ENCODE results near the gene PIK3CD. TPM values are rescaled to one million over a fixed set of nuclear protein-coding genes. Genes with fewer than 3 reads are reported as not detected.

The PIK3CD gene
- total and polyA plus RNA-seq, 2 of the 4 experiments (the other 2 are of a cell fraction) = 5.0 to 12.1 TPM

GRCh38 chr1:9603307-9603706 is 48.2 kb upstream of the PIK3CD start (continued):
- no peak for TF ChIP-seq CTCF (conservative IDR thresholded peaks at IDR 0.05; ENCODE audit: low read depth, low read length)

DNA sequence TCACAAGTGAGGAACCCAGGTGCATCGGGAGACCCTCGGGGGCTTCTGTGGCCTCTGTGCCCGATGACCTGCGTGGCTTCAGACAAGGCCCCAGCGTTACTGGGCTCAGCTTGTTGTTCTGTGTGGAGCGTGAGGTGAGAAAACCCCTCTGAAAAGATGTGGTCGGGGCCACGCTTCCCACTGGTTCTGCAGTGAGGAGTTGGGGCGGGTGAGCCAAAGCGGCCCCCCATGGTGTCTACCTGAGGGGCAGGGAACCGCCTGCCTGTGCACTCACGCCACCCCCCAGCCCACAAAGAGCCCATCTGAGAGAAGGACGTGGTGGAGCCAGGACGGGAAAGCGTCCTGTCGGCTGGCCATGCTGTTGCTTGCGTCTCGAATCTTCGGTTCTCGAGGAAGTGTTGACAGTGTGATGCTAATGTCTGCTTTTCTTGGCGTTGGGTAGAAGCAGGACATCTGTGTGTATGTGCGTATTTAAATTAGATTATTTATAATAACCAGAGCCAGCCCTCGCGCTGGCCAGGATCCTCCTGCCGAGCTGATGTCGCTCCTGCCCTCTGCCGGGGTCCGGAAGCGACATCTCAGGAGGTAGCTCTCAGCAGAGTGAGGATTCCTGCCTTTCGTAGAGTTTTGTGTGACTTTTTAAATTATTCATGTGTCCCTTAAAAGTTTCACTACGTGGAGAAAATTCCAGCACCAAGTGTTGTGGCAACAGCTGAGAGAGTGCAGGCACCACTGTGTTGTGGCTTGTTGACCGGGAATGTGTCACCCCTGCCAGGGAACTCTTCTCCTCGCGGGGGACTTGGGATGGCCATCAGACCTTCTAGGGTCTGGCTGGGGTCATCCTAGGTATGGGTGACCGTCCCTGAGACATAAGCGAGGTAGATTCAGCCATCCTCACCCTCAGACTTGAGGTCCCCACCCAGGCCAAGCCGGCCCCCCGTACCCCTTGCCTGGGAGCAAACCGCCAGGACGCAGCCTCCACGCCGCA is 47.5 kb upstream of the PIK3CD start:
- Histone ChIP-seq H2AFZ (replicated peaks; ENCODE audit: low read length, poor library complexity) (no peak overlapping the region), H4K5ac (ENCODE audit: low read depth, low read length) (no peak overlapping the region), H3K9ac (ENCODE audit: low read depth, low read length) (no peak overlapping the region), H3K4me1 (ENCODE audit: control insufficient read depth, insufficient read depth, low read length) (no peaks in the 10 kb centered on the region; the same call in 1 of the 2 replicates), H3K27ac (ENCODE audit: insufficient read depth, low read length) (no peak overlapping the region), H3K4me3 (ENCODE audit: insufficient read depth, low read depth, low read length) (no peak overlapping the region), H2BK15ac (ENCODE audit: low read depth, low read length) (no peak overlapping the region), H2BK120ac (ENCODE audit: low read depth, low read length) (no peak overlapping the region), H2AK5ac (ENCODE audit: low read depth, low read length) (no peak overlapping the region), H3K9me3 (ENCODE audit: control insufficient read depth, insufficient read depth, low read length) (no peaks in the 10 kb centered on the region), H3K36me3 (ENCODE audit: control insufficient read depth, insufficient read depth, low read length) (peaks cover 23% of the 10 kb centered on the region; the same call in 1 of the 2 replicates), H3K9me1 (ENCODE audit: insufficient read depth, low read length) (no peaks in the 10 kb centered on the region), H3K4me2 (ENCODE audit: low read depth, low read length) (no peak overlapping the region), H4K20me1 (ENCODE audit: insufficient read depth, low read length) (no peaks in the 10 kb centered on the region; the same call in 1 of the 2 replicates), H3K56ac (ENCODE audit: extremely low read depth, insufficient read depth, low read length) (no peak overlapping the region), H2AK9ac (replicated peaks; ENCODE audit: low read depth, low read length, poor library complexity) (no peak overlapping the region), H3K79me1 (ENCODE audit: low read depth in 1 of 2, low read length in 2 of 2) (no peaks in the 10 kb centered on the region), H4K91ac (ENCODE audit: insufficient read depth, low read depth, low read length) (no peak overlapping the region), H3K4ac (ENCODE audit: low read depth, low read length) (no peak overlapping the region), H4K8ac (ENCODE audit: low read depth in 2 of 2, low read length in 2 of 2) (no peak overlapping the region), H2BK20ac (ENCODE audit: low read depth, low read length) (no peak overlapping the region), H3K23ac (ENCODE audit: low read depth, low read length) (no peak overlapping the region), H3K18ac (ENCODE audit: low read depth, low read length) (no peak overlapping the region), H3K27me3 (ENCODE audit: control insufficient read depth, insufficient read depth, low read length) (no peaks in the 10 kb centered on the region), H3K14ac (replicated peaks; ENCODE audit: low read depth, low read length) (no peak overlapping the region), H2BK5ac (ENCODE audit: low read depth, low read length, poor library complexity, severe bottlenecking) (no peak overlapping the region)
- DNase-seq = peak; percentile 30
- ChIA-PET POLR2A (ENCODE audit: unreplicated experiment) (no interaction called here), CTCF (no interaction called here)
- WGBS, 2 experiments (ENCODE audit: extremely low coverage in 2 of 2, insufficient read length in 1 of 2) = 62% methylated on average over 8 of the region's 42 CpGs; no CpG with 5 or more reads in 1 of the 2 experiments
- intact Hi-C loops (cut with micrococcal nuclease) (no loop called here), in situ Hi-C loops (cut with MboI; ENCODE audit: low sequenced_read_pairs) (no loop called here), dilution Hi-C loops (cut with HindIII; ENCODE audit: low sequenced_read_pairs, unreplicated experiment) (no loop called here)
- no TSS peak for BruUV-seq (replicated peaks)
- TF ChIP-seq MXI1 (IDR thresholded peaks at IDR 0.05; ENCODE audit: borderline replicate concordance, low read depth, low read length) = no peak
- peak; percentile 27 for ATAC-seq (ENCODE audit: low read depth)

Measured in IMR-90 (cell line).